NCI-H748 (cell line): ENCODE results near the gene ACADS.
"Not testable (repeated sequence)": the region's sequence is repeated elsewhere in the genome, so short reads cannot be mapped to it uniquely, and the experiment has no call there.

ENCODE experiments used
- DNase-seq: peaks from one replicate; lab custom pipeline; 2025; ENCODE audit not compliant: unreplicated experiment; lab: John Stamatoyannopoulos, UW

Gene ACADS

GRCh38 chr12:120725151-120725658 is 421 bp upstream of the ACADS start:
- peak; percentile 61 for DNase-seq

GRCh38 chr12:120726510-120726793 is 826 bp downstream of the ACADS start:
- DNase-seq = no peak

- DNase-seq = no peak
These were observed 1.3 kb downstream of the ACADS start for GRCh38 chr12:120726961-120727360.

- not testable (repeated sequence) for DNase-seq
These were observed 6.6 kb downstream of the ACADS start for GRCh38 chr12:120732198-120732597.

GRCh38 chr12:120733574-120733973 is 7.9 kb downstream of the ACADS start:
- DNase-seq = no peak

GRCh38 chr12:120734210-120734609 is 8.6 kb downstream of the ACADS start:
- DNase-seq = no peak

GRCh38 chr12:120735181-120735580 is 9.6 kb downstream of the ACADS start:
- no peak for DNase-seq

GRCh38 chr12:120736404-120737331 is 11.0 kb downstream of the ACADS start:
- no peak for DNase-seq

- no peak for DNase-seq
These were observed 12.1 kb downstream of the ACADS start for GRCh38 chr12:120737557-120738251.

- DNase-seq = no peak
These were observed 12.8 kb downstream of the ACADS start for GRCh38 chr12:120738252-120739030.

- DNase-seq = no peak
These were observed 13.6 kb downstream of the ACADS start for GRCh38 chr12:120739031-120739762.

GRCh38 chr12:120739821-120740613 is 14.4 kb downstream of the ACADS start:
- no peak for DNase-seq

- no peak for DNase-seq
These were observed 15.2 kb downstream of the ACADS start for GRCh38 chr12:120740871-120741270.

- DNase-seq = no peak
These were observed 16.1 kb downstream of the ACADS start for GRCh38 chr12:120741476-120742421.

- DNase-seq = no peak
These were observed 19.4 kb downstream of the ACADS start for GRCh38 chr12:120744922-120745493.

GRCh38 chr12:120748242-120748641 is 22.6 kb downstream of the ACADS start:
- no peak for DNase-seq

GRCh38 chr12:120749256-120749655 is 23.6 kb downstream of the ACADS start:
- DNase-seq = no peak

GRCh38 chr12:120750806-120751205 is 25.2 kb downstream of the ACADS start:
- no peak for DNase-seq
